Naive thymus-derived CD4-positive, alpha-beta T cell (primary cell): ENCODE measurements around the gene DOK5. TPM values are rescaled to one million over a fixed set of nuclear protein-coding genes. Genes with fewer than 3 reads are reported as not detected.

Experiments used
- ATAC-seq: fragments of 150-1000 bp; cut with Tn5 transposase; 2 replicates; pipeline ENCODE4 v1.10.0; 2021; ENCODE audit warnings: mild to moderate bottlenecking, moderate library complexity
- CTCF ChIA-PET: fragments of 350-600 bp; sonication (Branson Sonifier 250); formaldehyde crosslinking; loops from one replicate; lab custom pipeline; 2021; ENCODE audit warnings: antibody characterized with exemption; lab: Charles Lee
- POLR2A ChIA-PET: fragments of 350-600 bp; sonication (Branson Sonifier 250); formaldehyde crosslinking; loops from one replicate; lab custom pipeline; 2021; ENCODE audit warnings: antibody characterized with exemption, inconsistent platforms; lab: Charles Lee
- DNase-seq, 9 donors: peaks; one replicate each; pipeline versions ENCODE4 v3.0.0 to v3.0.0-alpha.2; 2020 to 2022; ENCODE audit warnings: mixed read lengths in 1 of 9
- H3K27ac ChIP-seq: one replicate; pipeline ENCODE4 v1.7.0; 2013; ENCODE audit warnings: mild to moderate bottlenecking, low read depth, low read length, moderate library complexity
- H3K27me3 ChIP-seq, 2 donors: one replicate each; pipeline ENCODE4 v1.7.0; 2013; ENCODE audit warnings: low read length in 2 of 2, mild to moderate bottlenecking in 2 of 2, moderate library complexity in 2 of 2; ENCODE audit not compliant: control insufficient read depth in 2 of 2, insufficient read depth in 2 of 2
- H3K36me3 ChIP-seq, 3 experiments: 1 replicate in 2 of 3; 2 replicates in 1 of 3; pipeline ENCODE4 v1.7.0; 2013; ENCODE audit warnings: low read length in 3 of 3, mild to moderate bottlenecking in 3 of 3, moderate library complexity in 1 of 3; ENCODE audit not compliant: insufficient read depth in 3 of 3, control insufficient read depth in 2 of 3
- H3K4me1 ChIP-seq, 2 donors: one replicate each; pipeline ENCODE4 v1.7.0; 2013; ENCODE audit warnings: low read length in 2 of 2, mild to moderate bottlenecking in 2 of 2, moderate library complexity in 1 of 2; ENCODE audit not compliant: control insufficient read depth in 2 of 2, insufficient read depth in 2 of 2
- H3K4me3 ChIP-seq: 2 replicates; pipeline ENCODE4 v1.7.0; 2013; ENCODE audit warnings: mild to moderate bottlenecking, low read length
- H3K9me3 ChIP-seq, 3 experiments: 1 replicate in 2 of 3; 2 replicates in 1 of 3; pipeline ENCODE4 v1.7.0; 2013; ENCODE audit warnings: low read length in 3 of 3; ENCODE audit not compliant: control insufficient read depth in 2 of 3
- H3K27ac Mint-ChIP-seq, 9 donors: one replicate each; pipeline ENCODE4 v1.8.0; 2020 to 2022; ENCODE audit warnings: mixed read lengths in 9 of 9, mild to moderate bottlenecking in 8 of 9, moderate library complexity in 5 of 9, inconsistent platforms in 2 of 9
- H3K27me3 Mint-ChIP-seq, 5 donors: one replicate each; pipeline ENCODE4 v1.8.0; 2021 to 2022; ENCODE audit warnings: mixed read lengths in 5 of 5, mild to moderate bottlenecking in 1 of 5
- H3K36me3 Mint-ChIP-seq, 5 donors: one replicate each; pipeline ENCODE4 v1.8.0; 2020 to 2022; ENCODE audit warnings: mixed read lengths in 5 of 5, mild to moderate bottlenecking in 3 of 5, inconsistent platforms in 1 of 5
- H3K4me1 Mint-ChIP-seq, 7 donors: one replicate each; pipeline ENCODE4 v1.8.0; 2020 to 2022; ENCODE audit warnings: mixed read lengths in 7 of 7, mild to moderate bottlenecking in 3 of 7, inconsistent platforms in 1 of 7
- H3K4me3 Mint-ChIP-seq, 10 donors: one replicate each; pipeline ENCODE4 v1.8.0; 2020 to 2022; ENCODE audit warnings: mild to moderate bottlenecking in 10 of 10, mixed read lengths in 10 of 10, moderate library complexity in 6 of 10, inconsistent platforms in 2 of 10
- H3K9me3 Mint-ChIP-seq, 11 donors: one replicate each; pipeline ENCODE4 v1.8.0; 2020 to 2022; ENCODE audit warnings: mixed read lengths in 11 of 11, mild to moderate bottlenecking in 4 of 11, inconsistent platforms in 1 of 11, moderate library complexity in 1 of 11
- intact Hi-C, 2 donors: fragments of 100-400 bp; cut with micrococcal nuclease; formaldehyde crosslinking; loops; one replicate each; pipeline ENCODE4 v1.15.1; 2023
- polyA plus RNA-seq, 2 donors: library from polyadenylated mRNA; unstranded; fragments of 300-500 nt; fragmentation: Illumina TruSeq; gene quantifications; one replicate each; pipeline ENCODE4 v1.2.3, GENCODE V29; 2021
- total RNA-seq, 6 experiments: library from RNA in 5 of 6; stranded (reverse) in 5 of 6; gene quantifications; 1 replicate in 5 of 6; 2 replicates in 1 of 6; pipeline ENCODE4 v1.2.3 and lab custom pipeline; 2021 to 2026

Gene DOK5
- total and polyA plus RNA-seq, 7 experiments from 2014 or later: 0.85 TPM; not detected in 6

DNA sequence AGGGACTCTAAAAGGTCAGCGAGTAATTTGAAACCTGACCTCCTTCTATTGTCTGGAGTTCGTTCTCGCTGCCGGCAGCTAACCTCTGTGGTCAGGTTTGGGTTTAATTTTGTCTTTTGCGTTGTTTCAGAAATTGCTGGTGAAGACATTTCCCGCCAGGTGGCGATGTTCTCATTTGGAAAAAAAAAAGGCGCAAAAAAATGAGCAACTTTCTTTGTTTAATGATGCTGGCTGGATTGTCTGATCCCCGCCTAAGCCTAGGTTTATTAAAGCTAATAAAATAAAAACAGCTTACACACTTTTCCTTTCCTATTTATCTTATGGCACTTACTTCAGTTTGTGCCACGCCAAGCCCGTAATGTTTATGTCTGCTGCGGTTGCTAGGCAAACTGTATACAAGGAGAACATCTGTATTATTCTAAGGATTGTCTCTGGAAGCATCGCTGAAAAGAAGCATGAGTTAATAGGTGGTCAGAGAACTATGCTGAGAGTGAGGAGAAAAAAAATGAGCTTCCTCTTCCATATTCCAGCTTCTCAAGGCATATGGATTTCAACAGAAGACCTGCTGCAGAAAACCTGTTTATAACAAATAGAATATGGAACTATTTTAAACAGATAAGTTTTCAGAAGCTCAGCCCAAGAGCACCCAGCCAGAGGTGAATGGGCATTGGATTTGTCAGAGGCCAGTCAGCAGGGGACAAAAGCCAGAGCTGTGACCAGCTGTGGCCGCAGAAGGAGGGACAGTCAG lies 205.7 kb downstream of the DOK5 start:
- Mint-ChIP-seq H3K36me3 (no peaks in the 10 kb centered on the region), H3K27ac (no peak overlapping the region), H3K4me3 (no peak overlapping the region), H3K4me1 (no peaks in the 10 kb centered on the region), H3K9me3 (no peaks in the 10 kb centered on the region), H3K27me3 (peaks cover 5 to 76% (median 36%) of the 10 kb centered on the region in 5 donors)
- no peaks in the 10 kb centered on the region for H3K27me3 ChIP-seq
- no peak overlapping the region for H3K4me3 ChIP-seq
- ChIA-PET CTCF (interaction anchor here (0.7 kb wide), 1 partner anchor 10 kb away, joined by 6 read pairs; no protein-coding TSS in a partner anchor), POLR2A (no interaction called here)
- intact Hi-C loops: no loop called here
- H3K36me3 ChIP-seq: no peaks in the 10 kb centered on the region
- H3K4me1 ChIP-seq: no peaks in the 10 kb centered on the region
- no peaks in the 10 kb centered on the region for H3K9me3 ChIP-seq
- no peak for ATAC-seq
- no peak overlapping the region for H3K27ac ChIP-seq
- peak in 1 of 9 donors; percentile 8 for DNase-seq

DNA sequence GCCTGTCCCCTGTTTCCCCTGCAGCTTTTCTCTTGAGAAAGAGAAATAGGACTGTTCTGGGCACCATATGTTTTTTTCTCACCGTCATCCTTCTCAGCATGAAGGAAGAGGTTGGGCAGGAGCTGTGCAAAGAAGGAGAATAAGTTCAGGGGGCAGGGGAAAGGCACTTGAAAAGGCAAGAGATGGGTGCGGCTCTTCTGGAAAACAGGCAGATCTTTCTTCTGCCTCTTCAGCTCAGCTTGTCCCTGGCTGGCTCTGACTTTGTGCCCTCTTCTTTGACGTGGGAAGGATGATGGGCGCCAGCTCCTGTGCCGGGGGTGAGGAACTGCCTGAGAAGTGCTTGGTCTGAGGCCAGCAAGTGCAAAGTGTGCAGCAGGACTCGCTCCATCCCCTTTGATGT lies 206.5 kb downstream of the DOK5 start:
- CTCF ChIA-PET: no interaction called here
- POLR2A ChIA-PET: no interaction called here
- H3K27ac Mint-ChIP-seq: no peak overlapping the region
- H3K9me3 Mint-ChIP-seq: no peaks in the 10 kb centered on the region
- intact Hi-C loops: no loop called here
- no peak overlapping the region for H3K27ac ChIP-seq
- H3K9me3 ChIP-seq: no peaks in the 10 kb centered on the region
- H3K36me3 ChIP-seq: no peaks in the 10 kb centered on the region
- H3K4me3 ChIP-seq: no peak overlapping the region
- DNase-seq (no peak), ATAC-seq (no peak)
- H3K4me3 Mint-ChIP-seq: no peak overlapping the region
- H3K4me1 Mint-ChIP-seq: no peaks in the 10 kb centered on the region
- H3K27me3 Mint-ChIP-seq: peaks cover 5 to 69% (median 38%) of the 10 kb centered on the region in 5 donors
- H3K27me3 ChIP-seq: no peaks in the 10 kb centered on the region
- H3K36me3 Mint-ChIP-seq: no peaks in the 10 kb centered on the region
- H3K4me1 ChIP-seq: no peaks in the 10 kb centered on the region

GRCh38 chr20:54688476-54688875 lies 213.1 kb downstream of the DOK5 start:
- ATAC-seq: no peak
- intact Hi-C loops: no loop called here
- no peak overlapping the region for H3K27ac Mint-ChIP-seq
- no peaks in the 10 kb centered on the region for H3K36me3 Mint-ChIP-seq
- Histone ChIP-seq H3K4me1 (no peaks in the 10 kb centered on the region), H3K4me3 (no peak overlapping the region), H3K27me3 (no peaks in the 10 kb centered on the region), H3K9me3 (no peaks in the 10 kb centered on the region), H3K27ac (no peak overlapping the region), H3K36me3 (no peaks in the 10 kb centered on the region)
- no peak overlapping the region for H3K4me3 Mint-ChIP-seq
- no peaks in the 10 kb centered on the region for H3K4me1 Mint-ChIP-seq
- peaks cover 1 to 32% (median 21%) of the 10 kb centered on the region in 5 donors for H3K27me3 Mint-ChIP-seq
- ChIA-PET CTCF (no interaction called here), POLR2A (no interaction called here)
- DNase-seq: no peak
- H3K9me3 Mint-ChIP-seq: peaks cover 0 to 2% (median 0%) of the 10 kb centered on the region in 11 donors

- H3K4me1 ChIP-seq: no peaks in the 10 kb centered on the region
- H3K27me3 Mint-ChIP-seq: peaks cover 0 to 20% (median 18%) of the 10 kb centered on the region in 5 donors
- no peak overlapping the region for H3K27ac ChIP-seq
- DNase-seq (no peak), ATAC-seq (no peak)
- no peaks in the 10 kb centered on the region for H3K27me3 ChIP-seq
- H3K9me3 ChIP-seq: no peaks in the 10 kb centered on the region
- peaks cover 0 to 4% (median 0%) of the 10 kb centered on the region in 11 donors for H3K9me3 Mint-ChIP-seq
- intact Hi-C loops: no loop called here
- H3K4me1 Mint-ChIP-seq: no peaks in the 10 kb centered on the region
- POLR2A ChIA-PET: no interaction called here
- no peak overlapping the region for H3K4me3 ChIP-seq
- CTCF ChIA-PET: no interaction called here
- H3K36me3 Mint-ChIP-seq: no peaks in the 10 kb centered on the region
- H3K27ac Mint-ChIP-seq: no peak overlapping the region
- H3K4me3 Mint-ChIP-seq: no peak overlapping the region
- no peaks in the 10 kb centered on the region for H3K36me3 ChIP-seq
These were observed 214.9 kb downstream of the DOK5 start for GRCh38 chr20:54690323-54690722.

GRCh38 chr20:54691327-54691726 lies 215.9 kb downstream of the DOK5 start:
- DNase-seq: no peak
- H3K4me1 ChIP-seq: no peaks in the 10 kb centered on the region
- intact Hi-C loops: no loop called here
- H3K36me3 ChIP-seq: no peaks in the 10 kb centered on the region
- ChIA-PET CTCF (interaction anchor here (0.6 kb wide), 1 partner anchor 10 kb away, joined by 6 read pairs; no protein-coding TSS in a partner anchor), POLR2A (no interaction called here)
- no peaks in the 10 kb centered on the region for H3K27me3 ChIP-seq
- Mint-ChIP-seq H3K4me3 (no peak overlapping the region), H3K4me1 (no peaks in the 10 kb centered on the region), H3K27ac (no peak overlapping the region), H3K36me3 (no peaks in the 10 kb centered on the region), H3K27me3 (peaks cover 0 to 19% (median 15%) of the 10 kb centered on the region in 5 donors), H3K9me3 (peaks cover 0 to 4% (median 0%) of the 10 kb centered on the region in 11 donors)
- no peak for ATAC-seq
- no peaks in the 10 kb centered on the region for H3K9me3 ChIP-seq
- no peak overlapping the region for H3K27ac ChIP-seq
- H3K4me3 ChIP-seq: no peak overlapping the region

DNA sequence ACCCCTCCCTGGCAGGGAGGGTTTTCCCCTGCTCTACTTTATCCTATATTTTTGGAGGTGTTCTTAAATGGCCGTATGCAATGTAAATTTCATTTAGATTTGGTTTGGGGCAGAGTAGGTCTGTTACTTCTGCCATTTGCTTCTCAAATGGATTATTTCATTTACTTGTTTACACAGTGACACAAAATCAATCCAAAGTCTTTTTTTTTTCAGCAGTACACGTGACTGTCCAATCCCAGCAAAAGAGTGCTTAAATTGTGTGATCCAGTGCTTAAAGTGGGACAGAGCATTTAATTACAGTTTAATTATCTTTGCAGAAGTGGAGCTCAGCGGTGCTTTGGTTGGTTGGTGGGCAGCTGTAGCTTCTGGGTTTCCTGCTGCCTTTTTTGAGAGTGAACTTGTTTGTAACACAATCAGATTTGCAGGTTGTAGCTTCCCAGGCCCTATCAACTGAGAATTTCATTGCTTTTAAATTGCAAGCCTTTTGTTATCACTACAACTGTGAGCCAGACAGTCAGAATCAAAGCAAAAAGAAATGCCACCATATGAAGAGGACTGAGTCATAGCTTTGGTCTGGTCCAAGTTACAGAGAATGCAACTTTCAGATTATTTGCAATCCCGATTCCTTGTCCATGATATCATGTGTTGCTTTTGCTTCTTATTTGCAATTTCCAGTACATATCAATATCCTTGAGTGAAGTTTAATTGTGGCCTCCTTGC lies 216.9 kb downstream of the DOK5 start:
- no peak for ATAC-seq
- intact Hi-C loops: no loop called here
- no peak overlapping the region for H3K4me3 Mint-ChIP-seq
- ChIA-PET CTCF (no interaction called here), POLR2A (no interaction called here)
- peaks cover 0 to 5% (median 0%) of the 10 kb centered on the region in 11 donors for H3K9me3 Mint-ChIP-seq
- H3K36me3 Mint-ChIP-seq: no peaks in the 10 kb centered on the region
- DNase-seq: no peak
- no peaks in the 10 kb centered on the region for H3K4me1 Mint-ChIP-seq
- Histone ChIP-seq H3K27me3 (no peaks in the 10 kb centered on the region), H3K9me3 (no peaks in the 10 kb centered on the region), H3K4me3 (no peak overlapping the region), H3K36me3 (no peaks in the 10 kb centered on the region), H3K27ac (no peak overlapping the region), H3K4me1 (no peaks in the 10 kb centered on the region)
- peaks cover 0 to 19% (median 15%) of the 10 kb centered on the region in 5 donors for H3K27me3 Mint-ChIP-seq
- no peak overlapping the region for H3K27ac Mint-ChIP-seq
